HG02588 (cell line): ENCODE results near the gene SNX11.
A peak's percentile ranks its signal among the peaks of the same experiment; 100 is the strongest.

ENCODE experiments used
- ATAC-seq: cut with Tn5 transposase; IDR thresholded peaks from one replicate; pipeline ENCODE4 v1.9.1; 2021; ENCODE audit warnings: mild to moderate bottlenecking, moderate library complexity; ENCODE audit not compliant: unreplicated experiment

Gene SNX11

GRCh38 chr17:48095611-48096010 is 12.0 kb upstream of the SNX11 start:
- ATAC-seq, result no peak

DNA sequence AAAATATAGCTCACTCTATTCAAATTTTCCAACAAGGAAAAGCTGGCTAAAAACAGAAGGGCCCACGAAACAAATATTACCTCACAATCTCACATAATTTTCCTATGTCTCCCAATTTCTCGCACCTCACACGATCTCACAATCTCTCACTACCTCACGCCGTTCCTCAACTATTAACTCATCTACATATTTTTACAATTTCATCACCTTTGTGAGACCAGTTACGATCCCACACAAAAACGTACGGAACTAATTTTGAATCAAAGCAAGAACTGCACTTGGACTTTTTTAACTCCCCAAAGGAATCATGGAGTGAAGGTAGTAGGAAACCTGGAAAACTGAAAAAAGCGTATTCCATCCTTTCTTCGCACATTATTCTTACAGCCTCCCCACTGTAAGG is 7.4 kb upstream of the SNX11 start:
- no peak for ATAC-seq

DNA sequence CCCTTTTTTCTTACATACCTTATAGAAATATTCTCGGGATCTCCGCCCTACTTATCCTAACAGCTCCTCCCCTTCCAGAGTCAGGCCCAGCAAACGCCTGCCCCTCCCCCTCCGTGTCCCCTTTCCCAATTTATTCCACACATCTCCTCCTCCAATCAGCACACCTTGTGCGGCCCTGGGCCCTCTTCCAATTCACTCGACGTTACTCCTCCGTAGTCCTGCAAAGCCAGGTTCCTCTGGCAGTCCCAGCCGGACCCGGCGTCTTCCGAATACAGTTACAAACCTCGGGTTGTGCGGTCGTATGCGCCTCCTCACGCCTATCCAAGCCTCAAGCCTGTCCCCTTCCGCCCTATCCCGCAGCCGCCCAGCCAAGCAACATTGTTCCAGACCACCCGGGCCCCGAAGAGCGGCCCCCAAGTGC is 7.0 kb upstream of the SNX11 start:
- no peak for ATAC-seq

DNA sequence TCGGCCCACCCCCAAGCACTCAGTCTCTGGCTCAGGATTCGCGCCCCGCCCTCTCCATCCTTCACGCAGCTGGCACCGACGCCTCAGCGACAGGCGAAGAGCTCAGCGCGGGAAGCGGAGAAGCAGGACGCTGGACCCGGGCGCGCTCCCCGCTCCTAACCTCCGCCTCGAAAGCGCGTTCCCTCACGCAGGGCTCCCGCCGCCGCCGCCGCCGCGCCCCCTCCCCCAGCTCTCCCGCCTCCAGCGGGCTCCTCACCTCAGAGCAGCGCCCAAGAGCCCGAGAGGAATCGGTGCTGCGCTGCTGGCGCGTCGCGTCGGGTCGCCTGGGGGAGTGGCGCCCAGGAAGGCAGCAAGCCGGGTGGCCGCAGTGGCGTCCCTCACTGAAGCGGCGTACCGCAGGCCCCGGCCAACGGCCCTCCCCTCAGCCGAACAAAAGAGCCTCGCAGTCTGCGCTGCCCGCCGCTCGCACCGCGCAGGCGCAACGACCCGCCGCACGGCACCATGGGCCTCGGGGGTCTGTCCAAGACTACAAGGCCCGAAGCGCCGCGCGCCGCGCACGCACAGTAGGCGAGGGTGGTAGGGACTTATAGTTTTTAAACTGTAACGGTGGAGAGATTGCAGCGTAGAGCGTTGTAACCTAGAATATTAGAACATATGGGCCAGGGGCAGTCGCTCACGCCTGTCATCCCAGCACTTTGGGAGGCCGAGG is 6.4 kb upstream of the SNX11 start, which contains the start of gene CBX1:
Gene CBX1, minus strand, starts transcription at position 467 of the 709 bp plus-strand sequence. CDS start 24,474 bp downstream, outside the sequence.
- ATAC-seq, result peak; percentile 86

DNA sequence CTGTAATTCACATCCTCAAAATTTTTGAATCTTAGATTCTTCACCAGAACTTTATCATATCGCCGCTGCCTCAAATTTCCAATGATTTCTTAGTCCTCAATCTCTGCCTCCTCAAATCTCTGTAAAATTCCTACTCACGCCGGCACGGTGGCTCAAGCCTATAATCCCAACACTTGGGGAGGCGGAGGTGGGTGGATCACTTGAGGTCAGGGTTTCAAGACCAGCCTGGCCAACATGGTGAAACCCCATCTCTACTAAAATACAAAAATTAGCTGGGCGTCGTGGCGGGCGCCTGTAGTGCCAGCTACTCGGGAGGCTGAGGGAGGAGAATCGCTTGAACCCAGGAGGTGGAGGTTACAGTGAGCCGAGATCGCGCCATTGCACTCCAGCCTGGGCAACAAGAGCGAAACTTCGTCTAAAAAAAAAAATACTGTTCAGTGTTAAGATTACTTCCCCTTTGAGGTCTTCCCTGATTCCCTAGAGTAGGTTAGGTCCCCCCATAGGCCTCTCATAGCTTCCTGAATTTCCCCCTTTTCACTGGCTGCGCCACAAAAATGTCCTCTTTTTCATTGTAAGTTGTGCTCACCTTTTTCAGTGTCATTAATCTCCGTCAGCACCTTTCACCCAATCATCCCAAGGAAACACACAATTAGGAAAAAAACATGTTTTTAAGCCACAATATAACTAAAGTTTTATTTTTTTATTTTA is 5.4 kb upstream of the SNX11 start:
- no peak for ATAC-seq

GRCh38 chr17:48102798-48103715 is 4.5 kb upstream of the SNX11 start:
- no peak for ATAC-seq

DNA sequence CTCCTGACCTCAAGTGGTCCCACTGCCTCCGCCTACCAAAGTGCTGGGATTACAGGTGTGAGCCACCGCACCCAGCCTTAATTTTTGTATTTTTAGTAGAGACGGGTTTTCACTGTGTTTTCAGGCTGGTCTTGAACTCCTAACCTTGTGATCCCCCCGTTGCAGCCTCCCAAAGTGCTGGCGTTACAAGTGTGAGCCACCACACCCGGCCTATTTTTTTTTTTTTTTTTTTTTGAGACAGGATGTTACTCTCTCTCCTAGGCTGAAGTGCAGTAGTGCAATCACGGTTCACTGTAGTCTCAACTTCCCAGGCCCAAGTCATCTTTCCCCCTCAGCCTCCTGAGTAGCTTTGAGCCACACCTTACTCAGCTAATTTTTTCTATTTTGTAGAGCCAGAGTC is 3.1 kb upstream of the SNX11 start:
- ATAC-seq, result no peak

DNA sequence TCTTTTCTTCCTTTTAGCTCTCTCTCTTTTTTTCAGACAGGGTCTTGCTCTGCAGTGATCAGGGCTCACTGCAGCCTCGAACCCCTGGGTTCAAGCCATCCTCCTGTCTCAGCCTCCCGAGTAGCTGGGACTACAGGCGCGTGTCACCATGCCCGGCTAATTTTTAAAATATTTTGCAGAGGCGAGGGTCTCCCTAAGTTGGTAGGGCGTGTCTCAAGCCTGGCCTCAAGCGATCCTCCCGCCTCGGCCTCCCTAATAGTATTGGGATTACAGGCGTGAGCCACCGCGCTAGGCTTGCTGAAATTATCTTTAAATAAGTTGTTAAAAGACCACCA is 797 bp upstream of the SNX11 start:
- no peak for ATAC-seq

- ATAC-seq, result no peak
These were observed 3.2 kb downstream of the SNX11 start for GRCh38 chr17:48110761-48111160.

DNA sequence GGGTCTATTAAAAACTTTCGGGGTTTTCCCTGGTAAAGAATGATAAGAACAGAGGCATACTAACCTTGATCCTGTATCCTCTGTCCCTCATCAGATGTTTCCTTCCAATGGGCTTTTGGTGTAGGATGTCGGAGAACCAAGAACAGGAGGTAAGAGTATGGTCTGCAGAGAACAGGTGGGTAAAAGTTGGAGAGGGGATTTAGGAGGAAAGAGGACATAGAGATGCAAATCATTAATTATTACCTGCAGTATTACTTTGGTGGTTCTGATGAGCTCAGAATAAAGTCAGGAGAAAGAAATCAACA is 4.3 kb downstream of the SNX11 start:
- ATAC-seq, result no peak

GRCh38 chr17:48113201-48113676 is 5.7 kb downstream of the SNX11 start:
- no peak for ATAC-seq

DNA sequence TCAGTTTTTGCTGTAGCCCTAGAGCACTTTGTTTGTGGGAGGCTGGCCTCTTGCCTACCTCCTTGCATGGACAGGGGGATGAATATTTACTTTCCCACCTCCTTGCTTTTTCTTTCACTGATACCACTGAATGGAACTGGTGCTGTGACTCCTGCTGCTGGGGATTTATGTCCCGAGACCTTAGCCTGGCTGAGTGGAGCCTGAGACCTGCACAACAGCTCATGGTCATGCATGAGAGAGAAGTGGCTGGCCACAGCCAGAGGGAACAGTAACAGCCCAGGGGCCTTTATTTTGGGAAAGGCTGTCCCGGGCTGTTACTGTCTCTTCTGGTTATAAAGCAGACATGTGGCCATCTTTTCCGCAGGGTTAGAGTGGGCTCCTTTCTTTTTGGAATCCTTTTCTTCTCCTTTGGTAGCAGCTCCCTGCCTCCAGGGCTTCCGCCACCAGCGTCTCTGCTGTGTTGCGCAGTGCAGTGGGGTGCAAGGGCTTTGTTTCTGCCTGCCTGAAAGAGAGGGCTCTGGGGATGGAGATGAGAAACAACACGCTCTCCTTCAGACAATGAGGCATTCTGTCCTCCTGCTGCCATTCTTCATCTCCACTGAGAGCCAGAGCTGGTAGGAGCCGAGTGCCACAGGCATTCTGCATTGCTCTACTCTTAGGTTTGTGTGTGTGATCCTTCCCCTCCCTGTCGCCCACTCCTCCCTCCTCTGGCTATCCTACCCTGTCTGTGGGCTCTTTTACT is 14.5 kb downstream of the SNX11 start:
- no peak for ATAC-seq

GRCh38 chr17:48122665-48123045 is 15.1 kb downstream of the SNX11 start:
- ATAC-seq, result no peak

DNA sequence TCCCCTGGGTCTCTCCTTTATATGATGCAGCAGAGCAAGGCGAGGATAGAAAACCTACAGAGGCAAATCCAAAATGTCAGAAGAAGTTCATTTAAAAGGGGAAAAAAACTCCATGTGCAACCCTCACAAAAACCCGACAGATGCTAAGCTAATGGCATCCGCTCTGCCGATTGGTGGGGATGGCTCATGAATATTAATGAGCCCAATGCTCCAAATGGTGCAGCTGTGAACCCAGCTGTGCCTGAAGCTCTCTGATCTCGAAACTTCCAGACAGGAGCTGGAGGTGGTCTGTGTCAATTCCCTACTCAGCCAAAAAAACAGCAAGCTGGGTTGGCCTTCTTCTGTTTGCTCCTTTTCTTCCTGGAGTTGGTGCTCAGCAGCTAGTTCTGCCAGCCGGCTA is 15.5 kb downstream of the SNX11 start:
- no peak for ATAC-seq

GRCh38 chr17:48123776-48124388 is 16.3 kb downstream of the SNX11 start:
- no peak for ATAC-seq

DNA sequence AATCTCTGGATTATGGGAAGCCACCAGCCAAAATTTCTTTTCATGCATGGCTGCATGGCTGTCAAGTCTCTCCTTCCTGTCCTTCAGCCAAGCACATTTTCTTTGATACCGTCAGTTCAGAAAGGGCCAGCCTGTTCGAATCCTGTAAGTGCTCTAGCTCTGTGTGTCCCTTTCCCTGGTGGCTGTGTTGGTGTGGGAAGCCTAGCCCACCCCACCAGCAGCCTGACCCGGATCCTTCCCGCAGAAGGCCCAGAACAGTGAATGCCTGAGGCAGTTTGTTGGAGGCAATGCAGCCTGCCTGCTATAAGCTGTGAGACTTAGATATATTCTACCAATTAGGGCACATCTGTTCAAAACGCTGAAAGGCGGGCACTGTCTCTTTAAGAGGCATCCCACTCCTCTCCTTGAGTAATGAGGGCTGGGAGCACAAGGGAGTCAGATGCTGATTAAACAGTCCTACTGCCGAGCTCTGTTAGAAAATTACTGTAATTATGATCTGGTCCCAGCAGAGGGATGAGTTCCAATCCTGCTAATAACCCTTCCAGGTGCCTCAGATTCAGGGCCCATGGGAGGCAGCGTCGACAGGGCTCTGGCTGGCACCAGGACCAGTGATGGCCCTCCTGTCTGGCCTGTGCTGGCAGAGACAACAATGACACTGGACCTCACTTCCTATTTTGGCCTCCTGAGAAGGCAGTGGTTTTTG is 18.4 kb downstream of the SNX11 start:
- no peak for ATAC-seq

DNA sequence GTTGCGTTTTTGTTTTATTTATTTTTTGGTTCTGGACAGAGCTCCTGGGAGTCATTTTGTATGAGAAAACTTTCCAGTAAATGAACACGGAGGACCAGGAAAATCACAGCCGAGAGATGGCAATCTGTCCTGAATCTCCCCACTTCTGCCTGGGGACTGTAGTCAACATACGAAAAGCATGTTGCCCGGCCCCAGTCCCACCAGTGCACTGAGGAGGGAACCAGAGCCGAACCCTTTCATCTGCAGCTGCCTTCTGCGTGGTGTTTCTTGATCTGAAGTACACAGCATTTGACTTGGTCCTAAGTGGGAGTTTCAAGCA is 18.9 kb downstream of the SNX11 start:
- no peak for ATAC-seq

DNA sequence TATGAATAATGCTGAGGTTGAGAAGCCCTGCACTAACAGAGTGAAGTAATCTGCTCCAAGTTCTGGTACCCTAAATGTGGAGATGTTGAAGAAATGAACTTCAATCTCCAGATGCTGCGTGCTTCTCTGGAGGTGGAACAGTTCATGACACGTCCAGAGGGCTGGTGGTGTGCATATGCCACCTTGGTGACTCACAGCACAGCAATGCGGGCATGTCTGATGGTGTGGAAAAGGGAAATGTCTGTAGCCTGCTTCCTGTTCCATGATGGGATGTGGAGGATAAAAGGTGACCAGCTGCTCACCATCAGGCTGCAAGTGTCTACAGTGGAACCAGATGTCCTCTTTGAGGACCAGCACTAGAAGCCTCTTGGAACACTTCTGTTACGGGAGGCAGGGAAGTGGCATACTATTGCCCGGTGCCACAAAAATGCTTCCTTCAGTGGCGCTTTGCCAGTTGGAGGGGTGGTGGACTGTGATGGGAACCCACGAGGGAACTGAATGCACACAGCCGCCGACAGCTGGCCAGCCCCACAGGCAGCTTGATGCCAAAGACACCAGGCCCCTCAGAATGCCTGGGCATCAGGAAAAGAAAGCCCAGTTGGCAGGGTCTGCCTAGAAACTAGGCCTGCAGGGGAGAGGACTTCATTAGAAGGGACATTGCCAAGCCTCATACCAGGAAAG is 19.9 kb downstream of the SNX11 start:
- ATAC-seq, result no peak

GRCh38 chr17:48128400-48128799 is 20.8 kb downstream of the SNX11 start:
- no peak for ATAC-seq

- ATAC-seq, result no peak
These were observed 22.4 kb downstream of the SNX11 start for GRCh38 chr17:48129981-48130380.
